ENCODE results near the gene SIAH2.

DNA sequence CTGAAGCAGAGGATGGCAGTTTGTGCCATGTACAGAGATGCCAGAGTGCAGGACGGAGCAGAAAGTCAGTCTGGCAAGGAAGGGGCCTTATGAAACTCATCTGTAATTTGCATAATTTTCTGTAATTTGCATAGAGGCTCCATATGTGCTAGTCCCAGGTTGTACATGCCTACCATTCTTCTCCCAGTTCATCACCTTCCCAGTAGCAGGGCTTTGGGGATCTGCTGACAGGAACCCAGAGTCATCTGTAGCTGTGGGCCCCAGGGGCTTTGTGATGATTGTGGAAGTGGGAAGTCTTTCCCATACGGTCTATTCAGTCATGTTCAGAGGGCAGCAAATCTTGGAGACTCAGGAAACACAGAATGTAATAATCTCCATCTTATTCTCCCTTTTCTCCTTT is 42.4 kb upstream of the SIAH2 start:
- TF ChIP-seq, protein P1, sequence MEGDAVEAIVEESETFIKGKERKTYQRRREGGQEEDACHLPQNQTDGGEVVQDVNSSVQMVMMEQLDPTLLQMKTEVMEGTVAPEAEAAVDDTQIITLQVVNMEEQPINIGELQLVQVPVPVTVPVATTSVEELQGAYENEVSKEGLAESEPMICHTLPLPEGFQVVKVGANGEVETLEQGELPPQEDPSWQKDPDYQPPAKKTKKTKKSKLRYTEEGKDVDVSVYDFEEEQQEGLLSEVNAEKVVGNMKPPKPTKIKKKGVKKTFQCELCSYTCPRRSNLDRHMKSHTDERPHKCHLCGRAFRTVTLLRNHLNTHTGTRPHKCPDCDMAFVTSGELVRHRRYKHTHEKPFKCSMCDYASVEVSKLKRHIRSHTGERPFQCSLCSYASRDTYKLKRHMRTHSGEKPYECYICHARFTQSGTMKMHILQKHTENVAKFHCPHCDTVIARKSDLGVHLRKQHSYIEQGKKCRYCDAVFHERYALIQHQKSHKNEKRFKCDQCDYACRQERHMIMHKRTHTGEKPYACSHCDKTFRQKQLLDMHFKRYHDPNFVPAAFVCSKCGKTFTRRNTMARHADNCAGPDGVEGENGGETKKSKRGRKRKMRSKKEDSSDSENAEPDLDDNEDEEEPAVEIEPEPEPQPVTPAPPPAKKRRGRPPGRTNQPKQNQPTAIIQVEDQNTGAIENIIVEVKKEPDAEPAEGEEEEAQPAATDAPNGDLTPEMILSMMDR (conservative IDR thresholded peaks at IDR 0.05): no peak
- no peak for TF ChIP-seq ZFX (IDR thresholded peaks at IDR 0.05)
